Measurements from ENCODE around the gene HLA-DMA. TPM values are rescaled to one million over a fixed set of nuclear protein-coding genes. Genes with fewer than 3 reads are reported as not detected.
A peak's percentile ranks its signal among the peaks of the same experiment; 100 is the strongest.

The HLA-DMA gene
- total RNA-seq, 1 donor from 2014 or later = 4.7 TPM

- Histone ChIP-seq H3K36me3 (ENCODE audit: control insufficient read depth, insufficient read depth, low read length) (no peaks in the 10 kb centered on the region), H3K4me3 (ENCODE audit: low read depth, low read length) (no peak overlapping the region), H3K27me3 (ENCODE audit: control insufficient read depth, insufficient read depth, low read length) (no peaks in the 10 kb centered on the region)
- DNase-seq (ENCODE audit: low read depth) = no peak
- TF ChIP-seq CTCF (IDR thresholded peaks at IDR 0.05; ENCODE audit: insufficient read depth, low read length, poor library complexity, severe bottlenecking) = no peak
These were observed 32.2 kb downstream of the HLA-DMA start for GRCh38 chr6:32920715-32921114.

- TF ChIP-seq CTCF (IDR thresholded peaks at IDR 0.05; ENCODE audit: insufficient read depth, low read length, poor library complexity, severe bottlenecking) = no peak
- Histone ChIP-seq H3K4me3 (ENCODE audit: low read depth, low read length) (no peak overlapping the region), H3K36me3 (ENCODE audit: control insufficient read depth, insufficient read depth, low read length) (no peaks in the 10 kb centered on the region), H3K27me3 (ENCODE audit: control insufficient read depth, insufficient read depth, low read length) (peaks cover 2% of the 10 kb centered on the region)
- DNase-seq (ENCODE audit: low read depth) = no peak
These were observed 39.9 kb downstream of the HLA-DMA start for GRCh38 chr6:32912951-32913350.

- H3K27me3 ChIP-seq (ENCODE audit: control insufficient read depth, insufficient read depth, low read length) = no peaks in the 10 kb centered on the region
- no peak for TF ChIP-seq CTCF (IDR thresholded peaks at IDR 0.05; ENCODE audit: insufficient read depth, low read length, poor library complexity, severe bottlenecking)
- DNase-seq (ENCODE audit: low read depth) = no peak
- no peak overlapping the region for H3K4me3 ChIP-seq (ENCODE audit: low read depth, low read length)
- H3K36me3 ChIP-seq (ENCODE audit: control insufficient read depth, insufficient read depth, low read length) = no peaks in the 10 kb centered on the region
These were observed 44.0 kb downstream of the HLA-DMA start for GRCh38 chr6:32908897-32909296.

- Histone ChIP-seq H3K36me3 (ENCODE audit: control insufficient read depth, insufficient read depth, low read length) (no peaks in the 10 kb centered on the region), H3K4me3 (ENCODE audit: low read depth, low read length) (no peak overlapping the region), H3K27me3 (ENCODE audit: control insufficient read depth, insufficient read depth, low read length) (no peaks in the 10 kb centered on the region)
- peak; percentile 43 for DNase-seq (ENCODE audit: low read depth)
- TF ChIP-seq CTCF (IDR thresholded peaks at IDR 0.05; ENCODE audit: insufficient read depth, low read length, poor library complexity, severe bottlenecking) = no peak
These were observed 46.4 kb downstream of the HLA-DMA start for GRCh38 chr6:32906539-32906938.

GRCh38 chr6:32905078-32905477 lies 47.8 kb downstream of the HLA-DMA start:
- no peak for DNase-seq (ENCODE audit: low read depth)
- H3K36me3 ChIP-seq (ENCODE audit: control insufficient read depth, insufficient read depth, low read length) = no peaks in the 10 kb centered on the region
- H3K27me3 ChIP-seq (ENCODE audit: control insufficient read depth, insufficient read depth, low read length) = no peaks in the 10 kb centered on the region
- TF ChIP-seq CTCF (IDR thresholded peaks at IDR 0.05; ENCODE audit: insufficient read depth, low read length, poor library complexity, severe bottlenecking) = no peak
- H3K4me3 ChIP-seq (ENCODE audit: low read depth, low read length) = no peak overlapping the region

- no peak overlapping the region for H3K4me3 ChIP-seq (ENCODE audit: low read depth, low read length)
- no peak for TF ChIP-seq CTCF (IDR thresholded peaks at IDR 0.05; ENCODE audit: insufficient read depth, low read length, poor library complexity, severe bottlenecking)
- DNase-seq (ENCODE audit: low read depth) = no peak
- no peaks in the 10 kb centered on the region for H3K36me3 ChIP-seq (ENCODE audit: control insufficient read depth, insufficient read depth, low read length)
- no peaks in the 10 kb centered on the region for H3K27me3 ChIP-seq (ENCODE audit: control insufficient read depth, insufficient read depth, low read length)
These were observed 48.9 kb downstream of the HLA-DMA start for GRCh38 chr6:32903952-32904351.

Measured in kidney epithelial cell (primary cell).